Measurements from ENCODE around the gene IL17RD.

Gene IL17RD

GRCh38 chr3:57164657-57165573 lies at the start of gene IL17RD:
Gene IL17RD, minus strand, starts transcription at chr3:57165353. Its CDS starts 67 bp downstream, at chr3:57165286.
- Mint-ChIP-seq H3K27ac (no peak within 1 kb of the TSS), H3K4me1 (ENCODE audit: low read depth) (peaks cover 5% of the 10 kb centered on the region)

GRCh38 chr3:57206423-57206822 lies 41.3 kb upstream of the IL17RD start:
- Mint-ChIP-seq H3K36me3 (ENCODE audit: low read depth) (no peaks in the 10 kb centered on the region), H3K4me1 (ENCODE audit: low read depth) (no peaks in the 10 kb centered on the region), H3K27ac (no peak overlapping the region), H3K9me3 (no peaks in the 10 kb centered on the region), H3K27me3 (ENCODE audit: low read depth) (no peaks in the 10 kb centered on the region), H3K4me3 (no peak overlapping the region)

More at GRCh38 chr3:57164657-57165573, at the start of gene IL17RD:
- H3K4me3 Mint-ChIP-seq = peak within 1 kb of the TSS; percentile 78
- peaks cover 86% of the 10 kb centered on the region for H3K27me3 Mint-ChIP-seq (ENCODE audit: low read depth)
- H3K9me3 Mint-ChIP-seq = no peaks in the 10 kb centered on the region
- H3K36me3 Mint-ChIP-seq (ENCODE audit: low read depth) = no peaks in the 10 kb centered on the region

DNA sequence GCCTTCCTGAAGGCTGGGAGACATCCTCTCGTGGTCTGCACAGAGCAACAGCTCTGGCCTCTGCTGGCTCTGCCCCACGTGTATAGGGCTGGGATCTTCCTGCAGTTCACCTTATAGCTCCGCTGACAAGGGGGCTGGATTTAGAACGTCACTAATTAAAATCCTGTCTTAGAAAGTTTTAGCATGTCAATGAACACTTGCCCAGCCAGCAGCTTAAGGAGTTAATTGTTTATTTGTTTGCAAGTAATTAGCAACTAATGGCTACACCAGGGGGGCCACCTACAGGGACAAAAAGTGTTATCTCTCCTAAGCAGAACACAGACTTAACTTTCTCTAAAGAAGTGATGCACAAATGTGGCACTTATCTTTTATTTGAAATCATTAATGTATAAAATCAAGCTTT lies 34.7 kb upstream of the IL17RD start, which contains the start of gene HESX1:
HESX1 (minus strand) TSS at position 84 of the 403 bp plus-strand sequence; CDS start at position 24, 60 bp downstream.
- H3K27ac Mint-ChIP-seq = no peak within 1 kb of the TSS
- peaks cover 9% of the 10 kb centered on the region for H3K27me3 Mint-ChIP-seq (ENCODE audit: low read depth)
- H3K4me3 Mint-ChIP-seq = no peak within 1 kb of the TSS
- H3K9me3 Mint-ChIP-seq = no peaks in the 10 kb centered on the region
- peaks cover 1% of the 10 kb centered on the region for H3K4me1 Mint-ChIP-seq (ENCODE audit: low read depth)
- no peaks in the 10 kb centered on the region for H3K36me3 Mint-ChIP-seq (ENCODE audit: low read depth)

GRCh38 chr3:57194641-57195040 lies 29.5 kb upstream of the IL17RD start:
- Mint-ChIP-seq H3K27ac (no peak overlapping the region), H3K4me3 (no peak overlapping the region), H3K4me1 (ENCODE audit: low read depth) (peaks cover 1% of the 10 kb centered on the region), H3K36me3 (ENCODE audit: low read depth) (no peaks in the 10 kb centered on the region), H3K9me3 (no peaks in the 10 kb centered on the region), H3K27me3 (ENCODE audit: low read depth) (peaks cover 33% of the 10 kb centered on the region)

GRCh38 chr3:57192028-57192427 lies 26.9 kb upstream of the IL17RD start:
- Mint-ChIP-seq H3K9me3 (no peaks in the 10 kb centered on the region), H3K4me1 (ENCODE audit: low read depth) (peaks cover 1% of the 10 kb centered on the region), H3K36me3 (ENCODE audit: low read depth) (no peaks in the 10 kb centered on the region), H3K4me3 (no peak overlapping the region), H3K27ac (no peak overlapping the region), H3K27me3 (ENCODE audit: low read depth) (peaks cover 33% of the 10 kb centered on the region)

DNA sequence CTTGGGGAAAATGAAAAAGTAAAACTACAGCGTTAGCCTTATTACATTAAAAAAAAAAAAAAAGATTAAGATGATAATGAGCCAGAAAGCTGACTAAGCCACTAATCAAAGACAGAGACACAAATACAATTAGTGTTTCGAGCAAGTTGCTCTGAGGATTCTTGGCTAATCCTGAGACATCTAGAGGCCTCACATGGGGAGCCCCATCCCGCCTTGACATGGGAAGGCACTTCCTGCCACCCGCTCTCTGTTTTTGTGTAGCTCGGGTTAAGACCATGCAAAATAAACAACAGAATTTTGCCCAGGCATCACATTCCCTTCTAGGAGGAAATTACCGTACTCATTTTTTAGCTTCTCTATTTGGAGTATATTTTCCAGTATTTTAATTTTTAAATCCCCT lies 19.4 kb upstream of the IL17RD start:
- no peaks in the 10 kb centered on the region for H3K4me1 Mint-ChIP-seq (ENCODE audit: low read depth)
- H3K36me3 Mint-ChIP-seq (ENCODE audit: low read depth) = no peaks in the 10 kb centered on the region
- no peak overlapping the region for H3K4me3 Mint-ChIP-seq
- no peaks in the 10 kb centered on the region for H3K9me3 Mint-ChIP-seq
- peaks cover 18% of the 10 kb centered on the region for H3K27me3 Mint-ChIP-seq (ENCODE audit: low read depth)
- no peak overlapping the region for H3K27ac Mint-ChIP-seq

- Mint-ChIP-seq H3K4me1 (ENCODE audit: low read depth) (no peaks in the 10 kb centered on the region), H3K36me3 (ENCODE audit: low read depth) (no peaks in the 10 kb centered on the region), H3K27me3 (ENCODE audit: low read depth) (peaks cover 17% of the 10 kb centered on the region), H3K27ac (no peak overlapping the region), H3K4me3 (no peak overlapping the region), H3K9me3 (no peaks in the 10 kb centered on the region)
Observed at GRCh38 chr3:57179580-57180410, 14.6 kb upstream of the IL17RD start.

DNA sequence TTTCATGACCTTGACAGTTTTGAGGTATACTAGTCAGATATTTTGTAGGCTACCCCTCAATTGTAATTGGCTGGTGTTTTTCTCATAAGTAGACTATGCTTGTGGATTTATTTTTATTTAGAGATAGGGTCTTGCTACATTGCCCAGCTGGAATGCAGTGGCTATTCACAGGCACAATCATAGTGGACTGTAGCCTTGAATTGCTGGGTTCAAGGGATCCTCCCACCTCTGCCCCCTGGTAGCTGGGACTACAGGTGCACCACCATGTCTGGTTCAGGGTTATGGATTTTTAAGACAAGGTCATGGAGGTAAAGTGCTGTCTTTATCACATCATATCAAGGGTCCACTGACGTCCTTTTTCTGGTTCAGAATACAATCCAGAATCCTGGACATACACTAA lies 10.9 kb upstream of the IL17RD start:
- Mint-ChIP-seq H3K9me3 (no peaks in the 10 kb centered on the region), H3K4me1 (ENCODE audit: low read depth) (no peaks in the 10 kb centered on the region), H3K4me3 (no peak overlapping the region), H3K27me3 (ENCODE audit: low read depth) (peaks cover 33% of the 10 kb centered on the region), H3K27ac (no peak overlapping the region), H3K36me3 (ENCODE audit: low read depth) (no peaks in the 10 kb centered on the region)

- Mint-ChIP-seq H3K4me1 (ENCODE audit: low read depth) (peaks cover 2% of the 10 kb centered on the region), H3K4me3 (no peak overlapping the region), H3K36me3 (ENCODE audit: low read depth) (no peaks in the 10 kb centered on the region), H3K27me3 (ENCODE audit: low read depth) (peaks cover 49% of the 10 kb centered on the region), H3K9me3 (no peaks in the 10 kb centered on the region), H3K27ac (no peak overlapping the region)
Observed at GRCh38 chr3:57173687-57174086, 8.5 kb upstream of the IL17RD start.

GRCh38 chr3:57170946-57171345 lies 5.8 kb upstream of the IL17RD start:
- no peak overlapping the region for H3K27ac Mint-ChIP-seq
- peaks cover 74% of the 10 kb centered on the region for H3K27me3 Mint-ChIP-seq (ENCODE audit: low read depth)
- peaks cover 2% of the 10 kb centered on the region for H3K4me1 Mint-ChIP-seq (ENCODE audit: low read depth)
- H3K9me3 Mint-ChIP-seq = no peaks in the 10 kb centered on the region
- no peak overlapping the region for H3K4me3 Mint-ChIP-seq
- H3K36me3 Mint-ChIP-seq (ENCODE audit: low read depth) = no peaks in the 10 kb centered on the region

DNA sequence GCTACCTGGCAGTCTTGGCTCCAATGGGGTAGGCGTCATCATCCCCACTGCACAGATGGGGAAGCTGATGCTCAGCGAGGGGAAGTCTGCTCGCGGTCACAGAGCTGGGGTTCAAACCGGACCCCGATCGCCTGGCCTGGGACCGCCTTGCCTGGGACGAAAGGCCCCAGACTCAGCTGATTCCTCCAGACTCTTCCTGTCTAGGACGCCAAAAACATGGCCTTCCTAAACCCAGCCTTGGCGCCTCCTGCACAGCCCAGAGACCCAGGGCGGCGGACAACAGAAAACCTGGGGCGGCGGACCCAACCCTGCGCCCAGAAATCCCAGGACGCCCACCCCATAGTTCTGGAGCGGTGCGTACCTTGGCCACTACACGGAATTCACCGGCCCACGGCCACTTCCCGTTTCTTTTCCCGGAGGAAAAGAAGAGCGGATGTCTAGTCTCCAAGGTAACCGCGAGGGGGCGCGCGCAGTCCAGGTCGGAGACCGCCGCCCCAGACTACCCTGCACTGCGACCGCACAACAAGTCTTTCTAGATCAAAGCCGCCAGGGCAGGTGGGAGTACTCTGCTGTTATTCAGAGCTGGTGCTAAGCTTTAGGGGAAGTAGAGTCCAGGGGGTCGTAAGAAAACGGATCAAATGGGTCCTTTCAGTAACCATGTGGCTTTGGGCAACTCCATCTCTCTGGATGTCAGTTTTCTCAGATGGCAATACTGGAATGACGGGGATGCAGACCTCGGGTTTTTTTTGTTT lies 4.9 kb upstream of the IL17RD start:
- Mint-ChIP-seq H3K36me3 (ENCODE audit: low read depth) (no peaks in the 10 kb centered on the region), H3K4me3 (peak overlapping the region; percentile 35), H3K27ac (no peak overlapping the region), H3K9me3 (no peaks in the 10 kb centered on the region), H3K4me1 (ENCODE audit: low read depth) (peaks cover 2% of the 10 kb centered on the region), H3K27me3 (ENCODE audit: low read depth) (peaks cover 79% of the 10 kb centered on the region)

DNA sequence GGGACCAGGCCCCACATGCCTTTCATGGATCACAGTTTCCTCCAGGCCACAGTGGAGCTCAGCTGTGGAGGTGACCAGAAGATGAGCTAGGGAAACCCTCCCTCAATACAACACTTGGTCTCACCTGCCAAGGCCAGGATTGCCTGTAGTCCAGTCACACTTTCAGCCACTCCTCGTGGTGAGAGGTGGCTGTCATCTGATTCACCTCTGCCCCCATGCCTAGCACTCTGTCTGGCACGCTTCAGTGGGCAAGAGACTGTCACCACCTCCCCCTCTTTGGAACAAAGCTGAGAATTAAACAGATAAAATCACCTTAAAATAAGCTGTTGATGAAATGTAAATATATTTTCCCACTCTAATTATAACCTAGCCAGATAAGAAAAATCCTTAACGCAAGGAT lies 4.0 kb upstream of the IL17RD start:
- H3K36me3 Mint-ChIP-seq (ENCODE audit: low read depth) = no peaks in the 10 kb centered on the region

DNA sequence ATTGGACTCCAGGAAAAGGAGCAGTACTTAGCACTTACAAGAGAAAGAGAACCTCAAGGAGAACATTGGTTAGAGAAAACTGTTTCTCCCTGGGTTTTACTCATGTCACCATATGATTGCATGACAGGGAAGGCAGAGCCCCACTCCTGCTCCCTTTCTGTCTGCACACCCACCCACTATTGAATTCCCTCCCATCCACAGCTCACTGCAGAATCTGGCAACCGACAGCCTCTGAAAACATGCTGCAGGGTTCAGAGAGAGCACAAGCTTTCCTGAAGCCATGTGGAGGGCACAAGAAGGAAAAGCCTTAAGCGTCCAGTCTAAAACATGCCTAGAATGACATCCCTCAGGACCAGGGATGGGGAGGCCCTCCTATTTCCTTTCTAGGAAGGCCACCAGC lies 3.0 kb upstream of the IL17RD start:
- Mint-ChIP-seq H3K9me3 (no peaks in the 10 kb centered on the region), H3K4me1 (ENCODE audit: low read depth) (peaks cover 7% of the 10 kb centered on the region), H3K27ac (no peak overlapping the region), H3K4me3 (no peak overlapping the region), H3K36me3 (ENCODE audit: low read depth) (no peaks in the 10 kb centered on the region), H3K27me3 (ENCODE audit: low read depth) (peaks cover 78% of the 10 kb centered on the region)

More for the DNA sequence above, 4.0 kb upstream of the IL17RD start:
- no peaks in the 10 kb centered on the region for H3K9me3 Mint-ChIP-seq
- H3K27me3 Mint-ChIP-seq (ENCODE audit: low read depth) = peaks cover 78% of the 10 kb centered on the region
- H3K4me3 Mint-ChIP-seq = no peak overlapping the region
- no peak overlapping the region for H3K27ac Mint-ChIP-seq
- H3K4me1 Mint-ChIP-seq (ENCODE audit: low read depth) = peaks cover 5% of the 10 kb centered on the region

DNA sequence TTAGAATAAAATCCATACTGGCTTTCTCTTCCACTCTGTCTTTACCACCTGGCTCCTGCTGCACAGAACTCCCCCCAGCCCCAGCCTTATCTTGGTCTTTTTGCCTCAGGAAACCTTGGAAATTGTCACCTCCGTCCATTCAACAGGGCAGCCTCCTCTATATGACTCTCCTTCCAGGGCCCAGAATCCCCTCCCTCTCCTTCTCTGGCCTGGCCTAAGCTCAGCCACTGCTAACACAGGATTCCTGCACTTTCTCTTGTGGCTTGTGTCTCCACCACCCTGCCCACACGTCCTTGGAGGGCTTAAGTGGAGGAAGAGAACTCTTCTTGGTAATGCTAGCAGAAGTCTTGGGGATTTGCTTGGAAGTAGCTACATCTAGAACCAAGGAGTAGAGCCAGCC lies 1.5 kb upstream of the IL17RD start:
- peaks cover 81% of the 10 kb centered on the region for H3K27me3 Mint-ChIP-seq (ENCODE audit: low read depth)
- H3K9me3 Mint-ChIP-seq = no peaks in the 10 kb centered on the region
- no peaks in the 10 kb centered on the region for H3K36me3 Mint-ChIP-seq (ENCODE audit: low read depth)
- no peak overlapping the region for H3K27ac Mint-ChIP-seq
- H3K4me1 Mint-ChIP-seq (ENCODE audit: low read depth) = peaks cover 7% of the 10 kb centered on the region
- no peak overlapping the region for H3K4me3 Mint-ChIP-seq
